Umbilical cord (tissue), 2 donors: Measurements from ENCODE around the gene PDIA6. TPM values are rescaled to one million over a fixed set of nuclear protein-coding genes. Genes with fewer than 3 reads are reported as not detected.
"Not testable (repeated sequence)": the region's sequence is repeated elsewhere in the genome, so short reads cannot be mapped to it uniquely, and the experiment has no call there.

Experiments
- DNase-seq: peaks from one replicate; pipeline ENCODE4 v3.0.0-alpha.2; 2015; ENCODE audit warnings: low spot score
- total RNA-seq: library from RNA; depleted of rRNA; stranded (reverse); fragments of >200 nt; gene quantifications from one replicate; pipeline ENCODE4 v1.2.3, GENCODE V29; 2014; ENCODE audit warnings: low replicate concordance; ENCODE audit not compliant: insufficient read depth

Gene PDIA6
- total RNA-seq, 1 donor from 2014 or later = 229 TPM

DNA sequence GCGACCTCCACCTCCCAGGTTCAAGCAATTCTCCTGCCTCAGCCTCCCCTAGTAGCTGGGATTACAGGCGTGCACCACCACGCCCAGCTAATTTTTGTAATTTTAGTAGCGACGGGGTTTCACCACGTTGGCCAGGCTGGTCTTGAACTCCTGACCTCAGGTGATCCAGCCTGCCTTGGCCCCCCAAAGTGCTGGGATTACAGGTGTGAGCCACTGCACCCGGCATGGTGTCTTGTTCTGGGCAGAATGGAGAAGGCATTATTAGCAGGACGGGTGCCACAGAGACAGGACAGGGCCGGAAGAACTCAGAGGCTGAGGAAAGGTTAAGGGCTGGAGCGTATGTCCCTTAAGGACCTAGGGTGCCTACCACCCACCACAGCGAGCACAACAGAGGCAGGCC lies 31.8 kb downstream of the PDIA6 start:
- not testable (repeated sequence) for DNase-seq

DNA sequence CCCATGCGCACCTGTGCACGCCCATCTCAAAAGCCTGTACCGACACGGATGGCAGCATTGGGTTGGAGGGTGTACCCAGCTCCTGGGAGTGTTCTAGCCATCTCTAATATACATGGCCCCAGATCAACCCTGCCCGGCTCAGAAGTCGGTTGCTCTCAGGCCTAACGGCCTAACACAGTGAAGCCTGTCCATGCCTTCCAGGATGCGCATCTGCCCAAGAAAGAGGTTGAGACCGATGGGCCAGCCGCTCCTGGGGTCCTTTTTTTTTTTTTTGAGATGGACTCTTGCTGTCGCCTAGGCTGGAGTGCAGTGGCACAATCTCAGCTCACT lies 32.1 kb downstream of the PDIA6 start:
- no peak for DNase-seq

DNA sequence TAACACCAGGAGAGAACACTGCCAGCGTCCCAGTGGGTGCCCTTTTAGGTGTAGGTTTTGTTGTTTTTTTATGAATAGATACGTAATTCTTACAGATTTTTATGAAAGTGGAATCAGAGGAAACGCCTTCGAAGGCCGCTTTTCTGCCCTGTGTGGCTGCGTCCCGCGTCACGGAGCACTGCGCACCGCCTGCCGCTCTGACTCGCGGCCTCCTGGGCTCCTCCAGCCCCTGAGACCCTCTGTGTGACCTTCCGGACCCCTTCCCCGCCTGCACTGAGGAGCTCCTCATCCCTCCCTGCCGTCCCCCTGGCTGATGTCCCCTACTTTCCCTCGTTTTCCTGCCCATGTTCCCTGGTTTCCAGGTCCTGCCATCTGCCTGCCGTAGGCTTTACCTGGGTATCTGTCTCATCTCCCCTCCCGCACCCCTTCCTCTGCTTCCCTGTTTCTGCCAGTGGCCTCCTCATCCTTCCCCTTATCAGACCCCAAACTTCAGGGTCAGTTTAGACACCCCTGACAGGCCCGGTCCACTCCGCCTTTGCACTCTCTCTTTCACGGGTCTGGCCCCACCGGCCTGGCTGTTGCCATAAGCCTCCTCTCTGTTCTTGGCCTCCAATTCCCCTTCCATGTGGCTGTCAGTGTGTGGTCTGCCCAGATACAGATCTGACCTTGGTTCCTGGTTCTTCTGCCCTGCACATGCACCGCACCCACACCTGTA lies 32.7 kb downstream of the PDIA6 start:
- DNase-seq = no peak

- DNase-seq = no peak
Observed at GRCh38 chr2:10778724-10779115, 33.9 kb downstream of the PDIA6 start.

- no peak for DNase-seq
Observed at GRCh38 chr2:10777842-10778723, 34.5 kb downstream of the PDIA6 start.

- DNase-seq = no peak
Observed at GRCh38 chr2:10777111-10777841, 35.3 kb downstream of the PDIA6 start.

- DNase-seq = no peak
Observed at GRCh38 chr2:10776231-10776977, 36.2 kb downstream of the PDIA6 start.

DNA sequence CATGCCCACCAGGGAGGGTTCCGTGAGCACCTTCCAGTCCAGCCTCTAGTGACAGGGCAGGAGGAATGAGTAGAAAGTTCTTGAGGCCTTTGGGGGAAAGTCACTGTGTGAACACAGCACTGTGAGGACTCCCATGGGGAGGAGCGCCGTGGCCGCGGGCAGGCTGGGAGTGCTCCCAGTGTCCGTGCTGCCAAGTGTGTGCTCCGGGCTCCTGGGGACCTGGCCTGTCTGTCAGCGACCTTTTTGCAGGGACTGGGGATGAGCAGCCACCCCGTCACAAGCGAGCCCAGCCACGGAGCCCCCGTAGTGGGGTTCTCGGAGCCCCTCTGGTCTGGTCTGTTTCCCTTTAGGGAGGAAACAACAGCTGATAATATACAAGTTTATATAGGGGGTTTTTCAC lies 36.8 kb downstream of the PDIA6 start:
- DNase-seq = no peak

GRCh38 chr2:10775021-10775780 lies 37.4 kb downstream of the PDIA6 start:
- DNase-seq = peak; percentile 11

DNA sequence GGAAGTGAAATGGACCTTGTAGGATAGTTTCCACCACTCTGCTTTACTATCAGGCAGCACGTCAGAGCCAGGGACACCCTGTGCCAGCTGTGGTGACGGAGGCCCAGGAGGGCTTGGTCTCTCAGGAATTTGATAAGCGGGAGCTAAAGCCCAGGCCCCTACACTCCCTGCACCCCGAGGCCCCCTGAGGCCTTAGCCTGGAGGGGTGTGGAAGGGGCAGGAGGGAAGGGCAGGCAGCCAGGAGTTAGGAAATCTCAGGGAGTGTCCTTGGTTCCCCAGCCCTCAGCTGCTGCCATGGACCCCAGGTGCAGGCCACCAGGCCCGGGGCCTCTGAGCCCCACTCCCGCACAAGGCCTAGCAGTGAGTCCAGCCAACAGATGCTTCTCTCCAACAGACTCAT lies 38.2 kb downstream of the PDIA6 start:
- peak; percentile 54 for DNase-seq

GRCh38 chr2:10773821-10774341 lies 38.7 kb downstream of the PDIA6 start:
- no peak for DNase-seq

- DNase-seq = no peak
Observed at GRCh38 chr2:10772868-10773215, 39.7 kb downstream of the PDIA6 start.

DNA sequence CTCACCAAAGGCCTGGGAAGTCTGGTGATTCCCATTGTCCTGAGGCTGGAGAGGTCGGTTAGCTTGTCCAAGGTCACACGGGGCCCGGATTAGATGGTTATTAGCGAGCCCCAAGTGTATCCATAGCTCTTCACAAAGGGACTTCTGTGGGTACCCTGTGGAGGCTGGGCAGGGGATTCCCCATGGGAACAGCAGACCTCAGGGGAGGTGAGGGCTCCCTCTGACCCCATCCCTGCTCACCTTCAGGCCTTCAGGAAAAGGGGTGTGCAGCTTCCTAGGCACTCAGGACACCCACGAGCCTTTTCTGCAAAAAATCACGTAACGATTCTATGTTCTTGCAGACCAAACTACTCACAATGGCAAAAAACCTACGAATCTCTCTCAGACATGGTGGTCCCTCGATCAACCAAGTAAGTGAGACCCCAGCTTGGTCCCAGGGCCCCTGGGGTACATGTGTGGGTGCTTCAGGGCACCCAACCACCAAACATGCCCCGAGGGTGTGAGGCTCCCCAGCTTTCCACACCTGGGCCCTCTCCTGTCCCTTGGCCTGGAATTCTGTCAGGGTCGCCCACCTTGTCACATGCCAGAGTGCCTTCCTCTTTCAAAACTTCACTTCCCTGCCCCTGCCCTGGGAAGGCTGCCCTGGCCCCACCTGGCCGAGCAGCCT lies 40.3 kb downstream of the PDIA6 start:
- DNase-seq = no peak

- DNase-seq = no peak
Observed at GRCh38 chr2:10771786-10772185, 40.8 kb downstream of the PDIA6 start.

- no peak for DNase-seq
Observed at GRCh38 chr2:10770956-10771750, 41.4 kb downstream of the PDIA6 start.

DNA sequence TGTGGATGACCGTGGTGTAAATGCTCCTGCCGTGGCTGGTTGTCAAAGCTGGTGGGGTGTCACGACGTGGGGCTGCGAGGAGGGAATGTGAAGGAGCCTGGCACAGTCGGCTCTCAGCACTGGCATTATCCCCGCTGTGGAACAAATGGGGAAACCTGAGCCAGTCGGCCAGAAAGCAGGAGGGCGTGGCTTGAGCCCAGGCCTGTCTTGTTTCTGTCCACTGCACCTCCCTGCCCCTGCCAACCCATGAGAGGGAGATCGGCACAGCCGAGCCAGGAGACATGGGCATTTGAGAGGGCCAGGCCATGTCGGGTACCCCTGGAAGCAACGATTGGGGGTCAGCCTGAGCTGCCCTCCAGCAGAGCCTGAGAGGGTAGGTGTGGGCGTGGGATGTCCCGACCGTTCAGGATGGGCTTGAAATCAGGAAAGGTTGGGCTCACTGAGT lies 44.5 kb downstream of the PDIA6 start:
- DNase-seq = no peak

GRCh38 chr2:10765914-10766313 lies 46.7 kb downstream of the PDIA6 start:
- no peak for DNase-seq

DNA sequence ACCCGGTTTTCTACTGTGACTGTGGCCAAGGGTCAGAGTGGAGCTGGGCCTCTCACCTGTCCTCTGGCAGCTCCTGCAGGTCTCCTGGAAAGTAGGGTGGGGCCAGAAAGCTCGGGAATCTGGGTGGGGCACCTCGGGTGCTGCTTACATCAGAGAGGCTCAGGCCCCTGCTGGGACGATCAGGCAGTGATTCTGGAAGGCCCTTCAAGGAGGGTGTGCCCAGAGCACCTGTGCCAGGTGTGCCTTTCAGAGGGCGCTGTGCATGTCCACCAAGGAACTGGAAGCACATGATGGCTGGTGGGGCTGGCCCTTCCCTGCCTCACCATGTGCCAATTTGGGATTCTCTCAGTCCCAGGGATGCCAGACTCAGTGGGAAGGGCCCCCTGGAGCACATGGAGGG lies 47.1 kb downstream of the PDIA6 start:
- DNase-seq = no peak

DNA sequence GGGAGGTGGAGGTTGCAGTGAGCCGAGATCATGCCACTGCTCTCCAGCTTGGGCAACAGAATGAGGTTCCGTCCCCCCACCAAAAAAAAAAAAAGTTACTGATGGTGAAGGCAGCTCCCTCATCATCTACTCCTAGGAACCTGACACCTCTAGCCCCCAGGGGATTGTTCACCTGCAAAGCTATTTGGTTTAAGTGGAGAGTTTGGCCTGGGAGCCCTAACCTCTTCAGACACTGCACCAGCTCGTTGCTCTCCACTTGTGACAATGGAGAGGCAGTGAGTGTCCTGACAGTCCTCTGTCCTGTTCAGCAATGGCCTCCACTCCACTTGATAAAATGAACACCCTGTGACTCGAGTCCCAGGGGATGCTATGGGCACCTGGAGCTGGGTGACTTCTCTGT lies 47.7 kb downstream of the PDIA6 start:
- no peak for DNase-seq
